Prostate gland (tissue), 2 donors: ENCODE measurements around the gene ADAMTSL1.

Source experiments
- CTCF ChIP-seq, 4 experiments: fragments of 200-600 bp in 2 of 4; fragments of 450-650 bp in 2 of 4; sonication (generic) in 2 of 4; IDR thresholded peaks; 1 replicate in 3 of 4; 2 replicates in 1 of 4; pipeline ENCODE4 v1.5.1; 2016 to 2019; ENCODE audit warnings: antibody characterized with exemption in 4 of 4, mild to moderate bottlenecking in 2 of 4, moderate library complexity in 2 of 4
- POLR2A ChIP-seq: fragments of 450-650 bp; IDR thresholded peaks from one replicate; pipeline ENCODE4 v1.6.1; 2016; ENCODE audit warnings: antibody characterized with exemption, mild to moderate bottlenecking
- POLR2AphosphoS5 ChIP-seq: sonication (generic); formaldehyde crosslinking; IDR thresholded peaks from one replicate; pipeline ENCODE4 v1.6.1; 2017; ENCODE audit warnings: antibody characterized with exemption

DNA sequence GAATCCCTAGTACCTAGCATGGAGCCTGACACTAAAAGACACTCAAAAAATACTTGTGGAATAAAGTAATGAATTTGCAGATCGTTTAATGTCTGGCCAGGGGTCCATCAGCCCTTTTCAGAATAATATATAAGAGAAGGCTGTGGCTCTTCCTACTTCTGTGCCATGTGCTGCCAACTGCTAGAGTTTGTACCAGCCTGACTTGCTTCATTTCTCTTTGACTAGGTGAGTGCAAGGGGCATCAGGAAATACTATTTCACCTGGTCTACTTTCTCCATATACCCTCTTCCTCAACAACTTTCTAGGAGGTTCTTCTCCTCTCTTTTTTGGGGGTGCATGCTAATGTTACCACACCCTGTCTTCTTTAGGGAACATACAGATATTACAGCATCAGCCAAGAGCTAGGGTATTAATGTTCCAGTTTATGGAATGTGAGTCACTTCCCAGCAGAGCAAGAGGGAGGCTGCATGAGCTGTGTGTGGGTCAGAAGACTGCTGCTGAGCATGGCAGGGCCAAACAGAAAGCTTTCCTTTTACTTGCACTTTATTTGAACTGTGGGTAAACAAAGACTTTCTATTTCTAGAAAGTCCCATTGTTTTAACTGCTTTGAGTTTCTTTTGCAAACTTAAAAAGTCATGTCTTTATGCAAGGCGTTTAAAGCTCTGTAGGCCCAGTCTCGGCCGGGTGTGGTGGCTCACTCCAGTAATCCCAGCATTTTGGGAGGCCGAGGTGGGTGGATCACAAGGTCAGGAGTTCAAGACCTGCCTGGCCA, 158.9 kb downstream of the ADAMTSL1 start:
- TF ChIP-seq CTCF (IDR thresholded peaks at IDR 0.05) (no peak), POLR2A (no peak), POLR2AphosphoS5 (peak; percentile 66)
